ENCODE results near the gene PIP4K2A. TPM values are rescaled to one million over a fixed set of nuclear protein-coding genes. Genes with fewer than 3 reads are reported as not detected.

Gene PIP4K2A
- total RNA-seq, 6 donors from 2014 or later: 20.5 to 70.2 (median 34.4) TPM

GRCh38 chr10:22593636-22594198, 120.7 kb downstream of the PIP4K2A start:
- no peak overlapping the region for H3K27ac ChIP-seq
- H3K4me3 ChIP-seq: no peak overlapping the region
- peaks cover 0 to 23% (median 7%) of the 10 kb centered on the region in 4 donors for H3K36me3 ChIP-seq
- no peak for ATAC-seq (ENCODE audit: low FRiP score in 2 of 2)
- no peak for DNase-seq
- H3K27me3 ChIP-seq: no peaks in the 10 kb centered on the region
- WGBS, 2 donors: 78 to 91% methylated on average over 3 of the region's 3 CpGs
- no peak for TF ChIP-seq CTCF (IDR thresholded peaks at IDR 0.05)
- no peak for TF ChIP-seq EP300 (IDR thresholded peaks at IDR 0.05)
- TF ChIP-seq POLR2AphosphoS5 (IDR thresholded peaks at IDR 0.05): no peak
- TF ChIP-seq POLR2A (IDR thresholded peaks at IDR 0.05): no peak
- peaks cover 0 to 14% (median 5%) of the 10 kb centered on the region in 4 donors for H3K4me1 ChIP-seq
- no peaks in the 10 kb centered on the region for H3K9me3 ChIP-seq

GRCh38 chr10:22593026-22593425, 121.4 kb downstream of the PIP4K2A start:
- DNase-seq (no peak), ATAC-seq (ENCODE audit: low FRiP score in 2 of 2) (no peak)
- peaks cover 0 to 7% (median 3%) of the 10 kb centered on the region in 4 donors for H3K4me1 ChIP-seq
- peaks cover 3 to 30% (median 10%) of the 10 kb centered on the region in 4 donors for H3K36me3 ChIP-seq
- no peak overlapping the region for H3K4me3 ChIP-seq
- 91 to 95% methylated on average over 2 to 3 of the region's 3 CpGs for WGBS, 2 donors
- no peak overlapping the region for H3K27ac ChIP-seq
- H3K9me3 ChIP-seq: no peaks in the 10 kb centered on the region
- H3K27me3 ChIP-seq: no peaks in the 10 kb centered on the region
- TF ChIP-seq POLR2A (IDR thresholded peaks at IDR 0.05) (no peak), EP300 (IDR thresholded peaks at IDR 0.05) (no peak), POLR2AphosphoS5 (IDR thresholded peaks at IDR 0.05) (no peak), CTCF (IDR thresholded peaks at IDR 0.05) (no peak)

- TF ChIP-seq CTCF (IDR thresholded peaks at IDR 0.05) (no peak), EP300 (IDR thresholded peaks at IDR 0.05) (no peak), POLR2A (IDR thresholded peaks at IDR 0.05) (no peak), POLR2AphosphoS5 (IDR thresholded peaks at IDR 0.05) (no peak)
- Histone ChIP-seq H3K4me3 (no peak overlapping the region), H3K27ac (no peak overlapping the region), H3K4me1 (peaks cover 0 to 3% (median 0%) of the 10 kb centered on the region in 4 donors), H3K9me3 (no peaks in the 10 kb centered on the region), H3K36me3 (peaks cover 4 to 38% (median 13%) of the 10 kb centered on the region in 4 donors), H3K27me3 (no peaks in the 10 kb centered on the region)
- DNase-seq: no peak
- no peak for ATAC-seq (ENCODE audit: low FRiP score in 2 of 2)
- WGBS, 2 donors: 81 to 87% methylated on average over 6 of the region's 6 CpGs
These were observed 124.4 kb downstream of the PIP4K2A start for GRCh38 chr10:22589851-22590514.

- Histone ChIP-seq H3K9me3 (no peaks in the 10 kb centered on the region), H3K4me1 (peaks cover 0 to 3% (median 0%) of the 10 kb centered on the region in 4 donors), H3K27me3 (no peaks in the 10 kb centered on the region), H3K4me3 (no peak overlapping the region), H3K27ac (no peak overlapping the region), H3K36me3 (peaks cover 4 to 38% (median 13%) of the 10 kb centered on the region in 4 donors)
- ATAC-seq (ENCODE audit: low FRiP score in 2 of 2): no peak
- TF ChIP-seq CTCF (IDR thresholded peaks at IDR 0.05): no peak
- TF ChIP-seq EP300 (IDR thresholded peaks at IDR 0.05): no peak
- TF ChIP-seq POLR2AphosphoS5 (IDR thresholded peaks at IDR 0.05): no peak
- no peak for TF ChIP-seq POLR2A (IDR thresholded peaks at IDR 0.05)
- 94 to 96% methylated on average over 1 of the region's 1 CpG for WGBS, 2 donors
- no peak for DNase-seq
These were observed 125.9 kb downstream of the PIP4K2A start for GRCh38 chr10:22588462-22588861.
